GM12878 (cell line): ENCODE data around the gene ERVFRD-1. TPM values are rescaled to one million over a fixed set of nuclear protein-coding genes. Genes with fewer than 3 reads are reported as not detected.

Experiments
- ATAC-seq: fragments of 200-7000 bp; cut with Tn5 transposase; 3 replicates; pipeline ENCODE4 v1.9.1; 2020; ENCODE audit warnings: mild to moderate bottlenecking, moderate library complexity
- BruUV-seq: library from RNA; stranded (reverse); fragments of 400-500 nt; replicated peaks from 2 replicates; lab custom pipeline; 2021; lab: Mats Ljungman, UMichigan
- CTCF ChIA-PET: fragments of 300-600 bp; sonication (Branson Sonifier 250); formaldehyde crosslinking; extraction: SDS; loops from one replicate; lab custom pipeline; 2021; ENCODE audit warnings: inconsistent platforms; lab: Yijun Ruan, JAX
- POLR2A ChIA-PET: fragments of 350-600 bp; formaldehyde crosslinking; extraction: SDS; loops from one replicate; lab custom pipeline; 2021; ENCODE audit warnings: inconsistent platforms; lab: Charles Lee
- RAD21 ChIA-PET: fragments of 300-600 bp; sonication (Branson Sonifier 250); formaldehyde crosslinking; loops from one replicate; lab custom pipeline; 2023; ENCODE audit warnings: antibody characterized with exemption; ENCODE audit not compliant: unreplicated experiment; lab: Charles Lee
- SMC1A ChIA-PET: fragments of 300-600 bp; sonication (Branson Sonifier 250); formaldehyde crosslinking; loops from one replicate; lab custom pipeline; 2023; ENCODE audit not compliant: unreplicated experiment, uncharacterized antibody; lab: Charles Lee
- DNase-seq: peaks from one replicate; pipeline ENCODE4 v3.0.0-alpha.2; 2011; ENCODE audit warnings: low read depth, low spot score
- FAIRE-seq: peaks from 3 replicates; lab custom pipeline; 2011; peaks lifted over from hg19 to GRCh38; lab: Jason Lieb, UNC
- H2AFZ ChIP-seq: 2 replicates; pipeline ENCODE4 v1.6.0; 2011; ENCODE audit warnings: low read depth, low read length, control low read depth; ENCODE audit not compliant: control insufficient read depth
- H3K27ac ChIP-seq: 2 replicates; pipeline ENCODE4 v1.5.1; 2011; ENCODE audit warnings: control low read depth; ENCODE audit not compliant: control insufficient read depth, insufficient read depth
- H3K27me3 ChIP-seq, 2 experiments: replicated peaks in 1 of 2; 2 replicates each; pipeline versions ENCODE4 v1.6.0 to v1.6.1; 2011; ENCODE audit warnings: low read length in 1 of 2; ENCODE audit not compliant: control insufficient read depth in 2 of 2, insufficient read depth in 2 of 2
- H3K36me3 ChIP-seq, 2 experiments: 2 replicates each; pipeline ENCODE4 v1.5.1; 2011; ENCODE audit warnings: low read length in 1 of 2; ENCODE audit not compliant: control insufficient read depth in 2 of 2, insufficient read depth in 2 of 2
- H3K4me1 ChIP-seq: 2 replicates; pipeline ENCODE4 v1.6.1; 2011; ENCODE audit warnings: mild to moderate bottlenecking, low read length, moderate library complexity, mixed read lengths; ENCODE audit not compliant: control insufficient read depth, insufficient read depth
- H3K4me2 ChIP-seq: 2 replicates; pipeline ENCODE4 v1.6.0; 2011; ENCODE audit warnings: control low read depth; ENCODE audit not compliant: control insufficient read depth, insufficient read depth
- H3K4me3 ChIP-seq: fragments of 200-600 bp; sonication (generic); 2 replicates; pipeline ENCODE4 v1.5.1; 2016
- H3K79me2 ChIP-seq: 2 replicates; pipeline ENCODE4 v1.6.0; 2011; ENCODE audit warnings: low read length; ENCODE audit not compliant: control insufficient read depth, insufficient read depth
- H3K9ac ChIP-seq: 2 replicates; pipeline ENCODE4 v1.8.0; 2011; ENCODE audit warnings: low read length, control low read depth, mixed read lengths; ENCODE audit not compliant: control insufficient read depth, insufficient read depth
- H3K9me3 ChIP-seq: replicated peaks from 3 replicates; pipeline ENCODE4 v1.5.1; 2011; ENCODE audit warnings: mild to moderate bottlenecking, low read length; ENCODE audit not compliant: control insufficient read depth, insufficient read depth
- H4K20me1 ChIP-seq: 2 replicates; pipeline ENCODE4 v1.6.0; 2011; ENCODE audit not compliant: control insufficient read depth, insufficient read depth
- CHD2 ChIP-seq: IDR thresholded peaks from 2 replicates; pipeline ENCODE4 v1.6.1; 2011; ENCODE audit warnings: low read depth, low read length, improper control_type of control experiment, borderline replicate concordance
- CHD4 ChIP-seq: fragments of 200-600 bp; sonication (generic); IDR thresholded peaks from 2 replicates; pipeline ENCODE4 v1.6.1; 2016; ENCODE audit warnings: mild to moderate bottlenecking
- IKZF2 ChIP-seq, 2 experiments: fragments of 450-650 bp; IDR thresholded peaks; 2 replicates each; pipeline ENCODE4 v1.6.1; 2017; ENCODE audit warnings: mild to moderate bottlenecking in 2 of 2, moderate library complexity in 2 of 2
- JUND ChIP-seq: IDR thresholded peaks from 2 replicates; pipeline ENCODE4 v1.6.1; 2012; ENCODE audit warnings: low read depth, mild to moderate bottlenecking, low read length, improper control_type of control experiment, moderate library complexity
- KAT2A ChIP-seq: conservative IDR thresholded peaks from 2 replicates; pipeline ENCODE4 v1.6.1; 2011; ENCODE audit warnings: low read depth, low read length; ENCODE audit not compliant: control insufficient read depth
- MTA3 ChIP-seq: IDR thresholded peaks from 2 replicates; pipeline ENCODE4 v1.6.1; 2012; ENCODE audit warnings: low read length, inconsistent platforms, borderline replicate concordance
- NFIC ChIP-seq: IDR thresholded peaks from 2 replicates; pipeline ENCODE4 v1.6.1; 2012; ENCODE audit warnings: low read depth, mild to moderate bottlenecking, inconsistent platforms, low read length, moderate library complexity
- NFYA ChIP-seq: IDR thresholded peaks from 2 replicates; pipeline ENCODE4 v1.6.1; 2011; ENCODE audit warnings: low read depth, mild to moderate bottlenecking, low read length, improper control_type of control experiment, borderline replicate concordance
- PAX8 ChIP-seq: fragments of 450-650 bp; IDR thresholded peaks from 2 replicates; pipeline ENCODE4 v1.6.1; 2017; ENCODE audit warnings: mild to moderate bottlenecking, moderate library complexity
- POLR2A ChIP-seq: IDR thresholded peaks from 2 replicates; pipeline ENCODE4 v1.6.1; 2011; ENCODE audit warnings: low read depth, mild to moderate bottlenecking, low read length
- RUNX3 ChIP-seq: IDR thresholded peaks from 2 replicates; pipeline ENCODE4 v1.6.1; 2012; ENCODE audit warnings: low read length, inconsistent platforms
- SMAD1 ChIP-seq: fragments of 450-650 bp; IDR thresholded peaks from 2 replicates; pipeline ENCODE4 v1.6.1; 2018; ENCODE audit warnings: mild to moderate bottlenecking, low read depth; ENCODE audit not compliant: partially characterized antibody
- SMARCA5 ChIP-seq: fragments of 450-650 bp; IDR thresholded peaks from 2 replicates; pipeline ENCODE4 v1.6.1; 2017; ENCODE audit warnings: mild to moderate bottlenecking
- SMC3 ChIP-seq: IDR thresholded peaks from 2 replicates; pipeline ENCODE4 v1.6.1; 2011; ENCODE audit warnings: low read length, improper control_type of control experiment, borderline replicate concordance
- TCF3 ChIP-seq: IDR thresholded peaks from 2 replicates; pipeline ENCODE4 v1.6.1; 2012; ENCODE audit warnings: low read depth, mild to moderate bottlenecking, low read length, borderline replicate concordance; ENCODE audit not compliant: insufficient read depth
- ZBED1 ChIP-seq: IDR thresholded peaks from 2 replicates; pipeline ENCODE4 v1.6.1; 2016; ENCODE audit warnings: borderline replicate concordance
- ZNF207 ChIP-seq: fragments of 450-650 bp; IDR thresholded peaks from 2 replicates; pipeline ENCODE4 v1.6.1; 2014; ENCODE audit warnings: antibody characterized with exemption, mild to moderate bottlenecking, borderline replicate concordance
- ZNF384 ChIP-seq: IDR thresholded peaks from 2 replicates; pipeline ENCODE4 v1.6.1; 2012; ENCODE audit warnings: low read depth, mild to moderate bottlenecking, low read length, improper control_type of control experiment, borderline replicate concordance
- in situ Hi-C: fragments of 300-500 bp; cut with MboI; formaldehyde crosslinking; loops from 9 replicates; pipeline ENCODE4 v1.14.3; 2018; ENCODE audit warnings: mixed read lengths
- intact Hi-C: fragments of 100-400 bp; cut with micrococcal nuclease; formaldehyde crosslinking; loops from one replicate; pipeline ENCODE4 v1.14.2; 2022; ENCODE audit not compliant: unreplicated experiment
- polyA plus RNA-seq, 11 experiments: library from polyadenylated mRNA; depleted of rRNA in 4 of 11; unstranded in 6 of 11; stranded (reverse) in 5 of 11; fragments of >200 nt; fragmentation: Nextera tagmentation in 4 of 11; fragmentation: Illumina TruSeq in 1 of 11; extraction: Ambion mirVana in 4 of 11; extraction: Trizol in 1 of 11; gene quantifications; 1 replicate in 1 of 11; 2 replicates in 10 of 11; pipeline versions ENCODE4 v1.2.1 to v1.2.3, GENCODE V29; 2011 to 2016; ENCODE audit warnings: inconsistent platforms in 2 of 11, missing spikeins in 2 of 11, low read depth in 1 of 11
- total RNA-seq, 4 experiments: library from RNA; depleted of rRNA in 3 of 4; stranded (reverse); fragments of >200 nt in 3 of 4; fragmentation: Illumina TruSeq in 1 of 4; extraction: Trizol in 1 of 4; gene quantifications; 2 replicates each; pipeline versions ENCODE4 v1.2.1 to v1.2.3, GENCODE V29; 2013 to 2021
- TF ChIP-seq, protein P1 (sequence below): fragments of 150-350 bp; IDR thresholded peaks from 2 replicates; pipeline ENCODE4 v1.6.1; 2016; ENCODE audit warnings: low read depth, low read length

The ERVFRD-1 gene
- total and polyA plus RNA-seq, 10 of the 15 experiments (the other 5 are each of a cell fraction or from before 2014, with no cell fraction given): 0.03 to 0.11 (median 0.07) TPM; not detected in 7

DNA sequence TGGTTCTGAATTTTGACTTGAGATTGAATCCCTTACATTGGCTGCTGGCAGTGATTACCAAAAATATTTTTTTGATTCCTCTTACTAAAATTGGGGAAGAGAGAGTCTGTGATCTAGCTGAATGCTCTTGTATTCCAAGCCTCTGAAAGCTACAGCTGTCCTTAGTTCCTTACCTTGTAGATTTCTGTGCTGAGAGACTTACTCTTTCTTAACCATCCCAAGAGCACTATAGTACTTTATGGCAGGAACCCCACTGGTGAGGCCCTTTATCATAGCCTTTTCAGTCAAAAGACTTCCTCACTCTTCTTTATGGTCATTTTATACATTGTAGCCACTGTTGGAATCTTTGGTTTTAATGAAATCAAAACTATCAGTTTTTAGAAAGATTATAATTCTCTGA, 19.1 kb upstream of the ERVFRD-1 start:
- FAIRE-seq: no peak
- no peak for DNase-seq
- Histone ChIP-seq H2AFZ (no peak overlapping the region), H4K20me1 (no peaks in the 10 kb centered on the region), H3K4me2 (no peak overlapping the region), H3K36me3 (peaks cover 7% of the 10 kb centered on the region in 2 experiments), H3K79me2 (peaks cover 13% of the 10 kb centered on the region), H3K27me3 (no peaks in the 10 kb centered on the region), H3K4me3 (no peak overlapping the region), H3K9ac (no peak overlapping the region), H3K9me3 (no peaks in the 10 kb centered on the region), H3K27ac (peak overlapping the region; percentile 41), H3K4me1 (peaks cover 6% of the 10 kb centered on the region; the same call in 1 of the 2 replicates)
- peak; percentile 56 for ATAC-seq
- TF ChIP-seq ZBED1: no peak
- TF ChIP-seq, protein P1, sequence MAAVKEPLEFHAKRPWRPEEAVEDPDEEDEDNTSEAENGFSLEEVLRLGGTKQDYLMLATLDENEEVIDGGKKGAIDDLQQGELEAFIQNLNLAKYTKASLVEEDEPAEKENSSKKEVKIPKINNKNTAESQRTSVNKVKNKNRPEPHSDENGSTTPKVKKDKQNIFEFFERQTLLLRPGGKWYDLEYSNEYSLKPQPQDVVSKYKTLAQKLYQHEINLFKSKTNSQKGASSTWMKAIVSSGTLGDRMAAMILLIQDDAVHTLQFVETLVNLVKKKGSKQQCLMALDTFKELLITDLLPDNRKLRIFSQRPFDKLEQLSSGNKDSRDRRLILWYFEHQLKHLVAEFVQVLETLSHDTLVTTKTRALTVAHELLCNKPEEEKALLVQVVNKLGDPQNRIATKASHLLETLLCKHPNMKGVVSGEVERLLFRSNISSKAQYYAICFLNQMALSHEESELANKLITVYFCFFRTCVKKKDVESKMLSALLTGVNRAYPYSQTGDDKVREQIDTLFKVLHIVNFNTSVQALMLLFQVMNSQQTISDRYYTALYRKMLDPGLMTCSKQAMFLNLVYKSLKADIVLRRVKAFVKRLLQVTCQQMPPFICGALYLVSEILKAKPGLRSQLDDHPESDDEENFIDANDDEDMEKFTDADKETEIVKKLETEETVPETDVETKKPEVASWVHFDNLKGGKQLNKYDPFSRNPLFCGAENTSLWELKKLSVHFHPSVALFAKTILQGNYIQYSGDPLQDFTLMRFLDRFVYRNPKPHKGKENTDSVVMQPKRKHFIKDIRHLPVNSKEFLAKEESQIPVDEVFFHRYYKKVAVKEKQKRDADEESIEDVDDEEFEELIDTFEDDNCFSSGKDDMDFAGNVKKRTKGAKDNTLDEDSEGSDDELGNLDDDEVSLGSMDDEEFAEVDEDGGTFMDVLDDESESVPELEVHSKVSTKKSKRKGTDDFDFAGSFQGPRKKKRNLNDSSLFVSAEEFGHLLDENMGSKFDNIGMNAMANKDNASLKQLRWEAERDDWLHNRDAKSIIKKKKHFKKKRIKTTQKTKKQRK: no peak
- no peak for TF ChIP-seq PAX8
- no peak for TF ChIP-seq TCF3
- no peak for TF ChIP-seq ZNF384
- TF ChIP-seq SMC3: no peak
- no peak for TF ChIP-seq JUND
- TF ChIP-seq ZNF207: no peak
- no peak for TF ChIP-seq NFYA
- TF ChIP-seq MTA3: no peak
- no peak for TF ChIP-seq CHD4
- TF ChIP-seq KAT2A: no peak
- TF ChIP-seq SMARCA5: no peak
- TF ChIP-seq POLR2A: no peak
- TF ChIP-seq CHD2: no peak
- TF ChIP-seq NFIC: no peak
- no peak for TF ChIP-seq RUNX3
- TF ChIP-seq IKZF2 (IDR thresholded peaks at IDR 0.05): no peak
- TF ChIP-seq SMAD1: no peak
- CTCF ChIA-PET: interaction anchor here (0.6 to 1.8 kb wide), 4 partner anchors 12 to 429 kb away, joined by 3 to 4 read pairs (median 3); no protein-coding TSS in a partner anchor
- intact Hi-C loops: loop anchor here (5.0 kb wide), 1 partner anchor 38 kb away; the partner anchor contains the start of gene SMIM13
- SMC1A ChIA-PET: interaction anchor here (0.6 to 4.3 kb wide), 8 partner anchors 24 to 1682 kb away, joined by 3 to 22 read pairs (median 4); no protein-coding TSS in a partner anchor
- RAD21 ChIA-PET: interaction anchor here (0.7 to 1.6 kb wide), 7 partner anchors 31 to 524 kb away, joined by 3 to 10 read pairs (median 3); partner anchors contain the start of genes NEDD9 and SMIM13
- POLR2A ChIA-PET: interaction anchor here (0.6 to 2.0 kb wide), 3 partner anchors 35 to 274 kb away, joined by 3 to 11 read pairs (median 3); no protein-coding TSS in a partner anchor
- in situ Hi-C loops: no loop called here
- no TSS peak for BruUV-seq
